Liver (tissue), 9 donors: Measurements from ENCODE around the gene BRINP1. TPM values are rescaled to one million over a fixed set of nuclear protein-coding genes. Genes with fewer than 3 reads are reported as not detected.

Source experiments
- DNase-seq: peaks from one replicate; pipeline ENCODE4 v3.0.0-alpha.2; 2017; ENCODE audit warnings: low spot score
- H3K27ac ChIP-seq, 2 donors: one replicate each; pipeline ENCODE4 v1.7.0; 2013; ENCODE audit warnings: inconsistent platforms in 2 of 2, low read length in 2 of 2, control low read depth in 1 of 2, low read depth in 1 of 2, mild to moderate bottlenecking in 1 of 2
- H3K27me3 ChIP-seq, 4 donors: one replicate each; pipeline versions ENCODE4 v1.6.1 to v1.7.0; 2013; ENCODE audit warnings: low read length in 3 of 4, inconsistent platforms in 1 of 4, mild to moderate bottlenecking in 1 of 4, moderate library complexity in 1 of 4; ENCODE audit not compliant: control insufficient read depth in 4 of 4, insufficient read depth in 4 of 4
- H3K36me3 ChIP-seq, 4 donors: one replicate each; pipeline versions ENCODE4 v1.6.1 to v1.7.0; 2013; ENCODE audit warnings: low read length in 3 of 4, mild to moderate bottlenecking in 3 of 4, low read depth in 1 of 4, moderate library complexity in 1 of 4; ENCODE audit not compliant: control insufficient read depth in 4 of 4, insufficient read depth in 3 of 4
- H3K4me1 ChIP-seq, 4 donors: one replicate each; pipeline versions ENCODE4 v1.6.1 to v1.7.0; 2013; ENCODE audit warnings: low read length in 3 of 4, mild to moderate bottlenecking in 3 of 4, moderate library complexity in 1 of 4; ENCODE audit not compliant: control insufficient read depth in 4 of 4, insufficient read depth in 4 of 4
- H3K4me3 ChIP-seq, 3 donors: one replicate each; pipeline versions ENCODE4 v1.6.1 to v1.7.0; 2013; ENCODE audit warnings: low read length in 3 of 3, control low read depth in 1 of 3, low read depth in 1 of 3, mild to moderate bottlenecking in 1 of 3
- H3K9ac ChIP-seq, 2 donors: one replicate each; pipeline ENCODE4 v1.7.0; 2013; ENCODE audit warnings: low read length in 2 of 2, mild to moderate bottlenecking in 2 of 2, moderate library complexity in 2 of 2, control low read depth in 1 of 2, low read depth in 1 of 2
- H3K9me3 ChIP-seq, 4 donors: one replicate each; pipeline versions ENCODE4 v1.6.1 to v1.7.0; 2013; ENCODE audit warnings: low read length in 3 of 4; ENCODE audit not compliant: control insufficient read depth in 4 of 4
- ATF3 ChIP-seq: IDR thresholded peaks from 2 replicates; pipeline ENCODE4 v1.6.1; 2016; ENCODE audit warnings: antibody characterized with exemption
- EGR1 ChIP-seq, 2 donors: IDR thresholded peaks; 2 replicates each; pipeline ENCODE4 v1.6.1; 2016 to 2018; ENCODE audit warnings: antibody characterized with exemption in 2 of 2, low read depth in 2 of 2
- FOXA1 ChIP-seq: IDR thresholded peaks from 2 replicates; pipeline ENCODE4 v1.6.1; 2016; ENCODE audit warnings: antibody characterized with exemption
- FOXA2 ChIP-seq: IDR thresholded peaks from 2 replicates; pipeline ENCODE4 v1.6.1; 2016; ENCODE audit warnings: antibody characterized with exemption
- GABPA ChIP-seq, 2 donors: IDR thresholded peaks in 1 of 2; conservative IDR thresholded peaks in 1 of 2; 2 replicates each; pipeline ENCODE4 v1.6.1; 2016; ENCODE audit warnings: antibody characterized with exemption in 2 of 2, mild to moderate bottlenecking in 1 of 2, moderate library complexity in 1 of 2
- HNF4A ChIP-seq, 2 donors: conservative IDR thresholded peaks; 2 replicates each; pipeline ENCODE4 v1.6.1; 2016; ENCODE audit warnings: antibody characterized with exemption in 2 of 2, mild to moderate bottlenecking in 2 of 2
- HNF4G ChIP-seq: IDR thresholded peaks from 2 replicates; pipeline ENCODE4 v1.6.1; 2016; ENCODE audit warnings: antibody characterized with exemption
- NR2F2 ChIP-seq: IDR thresholded peaks from 2 replicates; pipeline ENCODE4 v1.6.1; 2016; ENCODE audit warnings: antibody characterized with exemption
- RAD21 ChIP-seq, 2 donors: IDR thresholded peaks; 2 replicates each; pipeline ENCODE4 v1.6.1; 2016; ENCODE audit warnings: antibody characterized with exemption in 2 of 2, mild to moderate bottlenecking in 2 of 2
- RXRA ChIP-seq, 2 donors: IDR thresholded peaks; 2 replicates each; pipeline ENCODE4 v1.6.1; 2017 to 2018; ENCODE audit warnings: antibody characterized with exemption in 2 of 2, mild to moderate bottlenecking in 1 of 2
- SP1 ChIP-seq: IDR thresholded peaks from 2 replicates; pipeline ENCODE4 v1.6.1; 2018; ENCODE audit warnings: antibody characterized with exemption, mild to moderate bottlenecking
- TAF1 ChIP-seq: conservative IDR thresholded peaks from 2 replicates; pipeline ENCODE4 v1.6.1; 2016; ENCODE audit warnings: antibody characterized with exemption, mild to moderate bottlenecking
- YY1 ChIP-seq: IDR thresholded peaks from 2 replicates; pipeline ENCODE4 v1.6.1; 2016; ENCODE audit warnings: antibody characterized with exemption, mild to moderate bottlenecking
- WGBS: extraction: QIAGEN DNeasy Blood & Tissue Kit; methylation state at CpG from one replicate; pipeline ENCODE4 v1.1.7; 2013; 5-methylcytosine and 5-hydroxymethylcytosine counted together
- polyA plus RNA-seq, 2 donors: library from polyadenylated mRNA; stranded (reverse) in 1 of 2; unstranded in 1 of 2; fragments of 200-250 nt in 1 of 2; fragments of >200 nt in 1 of 2; fragmentation: Nextera tagmentation in 1 of 2; extraction: Ambion mirVana in 1 of 2; gene quantifications; one replicate each; pipeline versions ENCODE4 v1.2.1 to v1.2.3, GENCODE V29; 2013 to 2015
- total RNA-seq, 2 donors: library from RNA; depleted of rRNA; stranded (reverse); fragments of >200 nt; gene quantifications; one replicate each; pipeline ENCODE4 v1.2.3, GENCODE V29; 2014
- TF ChIP-seq, protein P1 (sequence below): IDR thresholded peaks from 2 replicates; pipeline ENCODE4 v1.6.1; 2016; ENCODE audit warnings: antibody characterized with exemption
- TF ChIP-seq, protein P2 (sequence below): IDR thresholded peaks from 2 replicates; pipeline ENCODE4 v1.6.1; 2016; ENCODE audit warnings: antibody characterized with exemption, mild to moderate bottlenecking
- TF ChIP-seq, protein P3 (sequence below): IDR thresholded peaks from 2 replicates; pipeline ENCODE4 v1.6.1; 2016; ENCODE audit warnings: antibody characterized with exemption
- TF ChIP-seq, protein P4 (sequence below): fragments of 150-350 bp; IDR thresholded peaks from 2 replicates; pipeline ENCODE4 v1.5.1; 2017; ENCODE audit warnings: improper control_type of control experiment, low read depth, low read length; ENCODE audit not compliant: missing input control
- donor health status: healthy.
- donor health status: healthy.
- donor health status: healthy.
- donor health status: healthy.
- donor health status: healthy.

The BRINP1 gene
- total and polyA plus RNA-seq, 4 donors: under 0.01 to 0.43 (median 0.18) TPM

GRCh38 chr9:119126040-119126439, 243.2 kb downstream of the BRINP1 start:
- 45% methylated on average over 2 of the region's 2 CpGs for WGBS
- no peaks in the 10 kb centered on the region for H3K36me3 ChIP-seq

DNA sequence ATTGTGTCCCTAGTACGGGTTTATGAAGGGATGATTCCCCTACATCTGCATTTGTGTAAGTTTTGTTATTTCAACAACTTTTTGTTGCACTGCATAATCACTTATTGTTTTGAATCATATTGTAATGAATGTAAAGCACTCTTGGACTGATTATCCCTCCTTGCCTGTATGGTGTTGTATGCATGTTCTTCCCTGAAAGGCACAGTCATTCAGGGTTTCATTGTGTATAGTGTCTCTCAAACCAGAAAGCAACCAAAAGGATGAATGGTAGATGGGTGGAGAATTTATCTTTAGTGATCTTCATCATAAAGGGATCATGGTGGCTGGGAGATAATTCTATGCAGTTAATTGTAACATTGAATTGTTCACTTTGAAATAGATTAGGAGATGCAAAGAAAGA, 247.3 kb downstream of the BRINP1 start:
- DNase-seq: no peak
- 79% methylated on average over 1 of the region's 1 CpG for WGBS
- no peaks in the 10 kb centered on the region for H3K4me1 ChIP-seq
- H3K27me3 ChIP-seq: peaks cover 0 to 4% (median 0%) of the 10 kb centered on the region in 4 donors
- peaks cover 0 to 4% (median under 1%) of the 10 kb centered on the region in 4 donors for H3K9me3 ChIP-seq
- H3K36me3 ChIP-seq: no peaks in the 10 kb centered on the region
- TF ChIP-seq ATF3 (no peak), HNF4A (conservative IDR thresholded peaks at IDR 0.05) (no peak), FOXA1 (no peak), GABPA (IDR thresholded peaks at IDR 0.05 in 1 of 2, conservative IDR thresholded peaks at IDR 0.05 in 1 of 2) (no peak), NR2F2 (no peak), EGR1 (IDR thresholded peaks at IDR 0.05; ENCODE audit: low read depth in 2 of 2) (no peak), YY1 (no peak), HNF4G (no peak), TAF1 (no peak)
- TF ChIP-seq, protein P1, sequence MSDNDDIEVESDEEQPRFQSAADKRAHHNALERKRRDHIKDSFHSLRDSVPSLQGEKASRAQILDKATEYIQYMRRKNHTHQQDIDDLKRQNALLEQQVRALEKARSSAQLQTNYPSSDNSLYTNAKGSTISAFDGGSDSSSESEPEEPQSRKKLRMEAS: no peak
- H3K9ac ChIP-seq: no peak overlapping the region
- no peak overlapping the region for H3K4me3 ChIP-seq
- H3K27ac ChIP-seq: no peak overlapping the region

More at GRCh38 chr9:119126040-119126439, 243.2 kb downstream of the BRINP1 start:
- Histone ChIP-seq H3K27ac (no peak overlapping the region), H3K27me3 (peaks cover 0 to 3% (median 0%) of the 10 kb centered on the region in 4 donors), H3K4me1 (no peaks in the 10 kb centered on the region), H3K9ac (no peak overlapping the region), H3K9me3 (peaks cover 0 to 2% (median under 1%) of the 10 kb centered on the region in 4 donors), H3K4me3 (no peak overlapping the region)
- DNase-seq: no peak
- TF ChIP-seq FOXA2 (no peak), TAF1 (no peak), RXRA (IDR thresholded peaks at IDR 0.05) (no peak), RAD21 (IDR thresholded peaks at IDR 0.05) (no peak), GABPA (IDR thresholded peaks at IDR 0.05 in 1 of 2, conservative IDR thresholded peaks at IDR 0.05 in 1 of 2) (no peak), ATF3 (no peak), YY1 (no peak), SP1 (no peak), EGR1 (IDR thresholded peaks at IDR 0.05; ENCODE audit: low read depth in 2 of 2) (no peak)
- TF ChIP-seq, protein P2, sequence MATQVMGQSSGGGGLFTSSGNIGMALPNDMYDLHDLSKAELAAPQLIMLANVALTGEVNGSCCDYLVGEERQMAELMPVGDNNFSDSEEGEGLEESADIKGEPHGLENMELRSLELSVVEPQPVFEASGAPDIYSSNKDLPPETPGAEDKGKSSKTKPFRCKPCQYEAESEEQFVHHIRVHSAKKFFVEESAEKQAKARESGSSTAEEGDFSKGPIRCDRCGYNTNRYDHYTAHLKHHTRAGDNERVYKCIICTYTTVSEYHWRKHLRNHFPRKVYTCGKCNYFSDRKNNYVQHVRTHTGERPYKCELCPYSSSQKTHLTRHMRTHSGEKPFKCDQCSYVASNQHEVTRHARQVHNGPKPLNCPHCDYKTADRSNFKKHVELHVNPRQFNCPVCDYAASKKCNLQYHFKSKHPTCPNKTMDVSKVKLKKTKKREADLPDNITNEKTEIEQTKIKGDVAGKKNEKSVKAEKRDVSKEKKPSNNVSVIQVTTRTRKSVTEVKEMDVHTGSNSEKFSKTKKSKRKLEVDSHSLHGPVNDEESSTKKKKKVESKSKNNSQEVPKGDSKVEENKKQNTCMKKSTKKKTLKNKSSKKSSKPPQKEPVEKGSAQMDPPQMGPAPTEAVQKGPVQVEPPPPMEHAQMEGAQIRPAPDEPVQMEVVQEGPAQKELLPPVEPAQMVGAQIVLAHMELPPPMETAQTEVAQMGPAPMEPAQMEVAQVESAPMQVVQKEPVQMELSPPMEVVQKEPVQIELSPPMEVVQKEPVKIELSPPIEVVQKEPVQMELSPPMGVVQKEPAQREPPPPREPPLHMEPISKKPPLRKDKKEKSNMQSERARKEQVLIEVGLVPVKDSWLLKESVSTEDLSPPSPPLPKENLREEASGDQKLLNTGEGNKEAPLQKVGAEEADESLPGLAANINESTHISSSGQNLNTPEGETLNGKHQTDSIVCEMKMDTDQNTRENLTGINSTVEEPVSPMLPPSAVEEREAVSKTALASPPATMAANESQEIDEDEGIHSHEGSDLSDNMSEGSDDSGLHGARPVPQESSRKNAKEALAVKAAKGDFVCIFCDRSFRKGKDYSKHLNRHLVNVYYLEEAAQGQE: no peak
- TF ChIP-seq, protein P3, sequence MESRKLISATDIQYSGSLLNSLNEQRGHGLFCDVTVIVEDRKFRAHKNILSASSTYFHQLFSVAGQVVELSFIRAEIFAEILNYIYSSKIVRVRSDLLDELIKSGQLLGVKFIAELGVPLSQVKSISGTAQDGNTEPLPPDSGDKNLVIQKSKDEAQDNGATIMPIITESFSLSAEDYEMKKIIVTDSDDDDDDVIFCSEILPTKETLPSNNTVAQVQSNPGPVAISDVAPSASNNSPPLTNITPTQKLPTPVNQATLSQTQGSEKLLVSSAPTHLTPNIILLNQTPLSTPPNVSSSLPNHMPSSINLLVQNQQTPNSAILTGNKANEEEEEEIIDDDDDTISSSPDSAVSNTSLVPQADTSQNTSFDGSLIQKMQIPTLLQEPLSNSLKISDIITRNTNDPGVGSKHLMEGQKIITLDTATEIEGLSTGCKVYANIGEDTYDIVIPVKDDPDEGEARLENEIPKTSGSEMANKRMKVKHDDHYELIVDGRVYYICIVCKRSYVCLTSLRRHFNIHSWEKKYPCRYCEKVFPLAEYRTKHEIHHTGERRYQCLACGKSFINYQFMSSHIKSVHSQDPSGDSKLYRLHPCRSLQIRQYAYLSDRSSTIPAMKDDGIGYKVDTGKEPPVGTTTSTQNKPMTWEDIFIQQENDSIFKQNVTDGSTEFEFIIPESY: no peak
- TF ChIP-seq, protein P4, sequence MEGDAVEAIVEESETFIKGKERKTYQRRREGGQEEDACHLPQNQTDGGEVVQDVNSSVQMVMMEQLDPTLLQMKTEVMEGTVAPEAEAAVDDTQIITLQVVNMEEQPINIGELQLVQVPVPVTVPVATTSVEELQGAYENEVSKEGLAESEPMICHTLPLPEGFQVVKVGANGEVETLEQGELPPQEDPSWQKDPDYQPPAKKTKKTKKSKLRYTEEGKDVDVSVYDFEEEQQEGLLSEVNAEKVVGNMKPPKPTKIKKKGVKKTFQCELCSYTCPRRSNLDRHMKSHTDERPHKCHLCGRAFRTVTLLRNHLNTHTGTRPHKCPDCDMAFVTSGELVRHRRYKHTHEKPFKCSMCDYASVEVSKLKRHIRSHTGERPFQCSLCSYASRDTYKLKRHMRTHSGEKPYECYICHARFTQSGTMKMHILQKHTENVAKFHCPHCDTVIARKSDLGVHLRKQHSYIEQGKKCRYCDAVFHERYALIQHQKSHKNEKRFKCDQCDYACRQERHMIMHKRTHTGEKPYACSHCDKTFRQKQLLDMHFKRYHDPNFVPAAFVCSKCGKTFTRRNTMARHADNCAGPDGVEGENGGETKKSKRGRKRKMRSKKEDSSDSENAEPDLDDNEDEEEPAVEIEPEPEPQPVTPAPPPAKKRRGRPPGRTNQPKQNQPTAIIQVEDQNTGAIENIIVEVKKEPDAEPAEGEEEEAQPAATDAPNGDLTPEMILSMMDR: no peak
